ENCODE results near the gene TCAIM.
"Not testable (repeated sequence)": the region's sequence is repeated elsewhere in the genome, so short reads cannot be mapped to it uniquely, and the experiment has no call there.

TCAIM gene

GRCh38 chr3:44338010-44338827 is at the start of gene TCAIM:
Gene TCAIM (plus strand): TSS chr3:44338766. CDS start chr3:44354783, 16,017 bp downstream.
- peak; percentile 88 for DNase-seq

DNA sequence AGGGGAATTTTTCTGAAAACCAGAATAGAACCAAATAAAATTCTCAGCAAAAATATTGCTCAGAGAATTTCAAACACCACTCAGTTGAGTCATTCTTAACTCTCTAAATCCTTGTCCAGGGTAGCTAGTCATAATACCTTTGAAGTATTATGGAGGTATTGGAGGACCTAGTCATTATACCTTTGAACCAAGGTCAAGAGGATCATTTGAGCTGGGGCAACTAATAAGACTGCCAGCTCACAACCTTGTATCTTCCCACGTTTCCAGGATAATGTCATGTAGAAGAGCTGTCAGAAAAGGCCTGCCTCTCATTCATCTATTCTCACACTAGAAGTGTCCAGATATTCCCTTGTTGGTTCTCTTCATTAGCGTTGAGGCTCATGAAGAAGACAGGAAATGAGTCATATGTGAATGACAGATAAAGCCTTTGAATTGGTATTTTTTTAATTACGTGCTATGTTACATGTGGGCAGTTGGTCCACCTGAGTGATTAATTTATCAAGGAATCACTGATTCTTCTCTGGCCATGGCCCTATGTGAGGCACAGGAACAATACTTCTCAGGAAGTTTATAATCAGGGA is 48.6 kb upstream of the TCAIM start:
- no peak for DNase-seq

- no peak for DNase-seq
Measured at GRCh38 chr3:44292276-44292675, 46.3 kb upstream of the TCAIM start.

DNA sequence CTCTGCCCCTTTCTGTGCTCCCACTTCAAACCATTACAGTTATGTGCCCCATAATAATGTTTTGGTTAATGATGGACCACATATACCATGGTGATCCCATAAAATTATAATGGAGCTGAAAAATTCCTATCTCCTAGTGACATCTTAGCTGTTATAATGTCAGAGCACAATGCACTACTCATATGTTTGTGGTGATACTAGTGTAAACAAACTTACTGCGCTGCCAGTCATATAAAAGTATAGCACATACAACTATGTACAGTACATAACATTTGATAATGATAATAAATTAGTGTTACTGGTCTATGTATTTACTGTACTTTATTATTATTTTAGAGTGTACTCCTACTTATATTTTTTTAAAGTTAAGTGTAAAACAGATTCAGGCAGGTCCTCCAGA is 45.6 kb upstream of the TCAIM start:
- no peak for DNase-seq

DNA sequence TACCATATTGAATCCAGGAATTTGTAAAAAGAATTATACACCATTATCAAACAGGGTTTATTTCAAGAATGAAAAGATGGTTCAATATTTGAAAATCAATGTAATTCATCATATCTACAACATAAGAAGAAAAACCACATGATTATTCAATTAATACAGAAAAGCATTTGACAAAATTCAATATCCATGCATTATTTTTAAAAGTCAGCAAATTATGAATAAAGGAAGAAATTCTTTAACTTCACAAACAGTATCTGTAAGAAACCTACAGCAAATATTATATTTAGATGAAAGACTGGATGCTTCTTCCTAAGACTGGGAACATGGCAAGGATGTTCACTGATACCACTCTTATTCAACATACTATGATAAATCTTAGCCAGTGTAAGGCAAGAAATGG is 41.3 kb upstream of the TCAIM start:
- DNase-seq = no peak

DNA sequence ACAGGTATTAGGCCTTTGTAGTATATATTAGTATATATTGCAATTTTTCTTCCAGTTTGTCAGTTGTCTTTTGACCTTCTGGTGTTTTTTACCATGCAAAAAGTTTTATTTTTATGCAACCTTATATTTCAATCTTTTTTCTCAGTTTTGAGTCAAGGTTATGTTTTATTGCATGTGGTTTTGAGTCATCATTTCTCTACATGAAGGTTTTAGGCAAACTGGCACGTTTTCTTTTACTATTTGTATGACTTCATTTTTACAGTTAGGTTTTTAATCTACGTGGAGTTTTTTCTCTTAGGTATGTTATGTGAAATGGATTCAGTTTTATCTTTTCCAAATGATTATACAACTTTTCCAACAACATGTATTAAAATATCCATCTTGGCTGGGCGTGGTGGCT is 36.8 kb upstream of the TCAIM start:
- no peak for DNase-seq

DNA sequence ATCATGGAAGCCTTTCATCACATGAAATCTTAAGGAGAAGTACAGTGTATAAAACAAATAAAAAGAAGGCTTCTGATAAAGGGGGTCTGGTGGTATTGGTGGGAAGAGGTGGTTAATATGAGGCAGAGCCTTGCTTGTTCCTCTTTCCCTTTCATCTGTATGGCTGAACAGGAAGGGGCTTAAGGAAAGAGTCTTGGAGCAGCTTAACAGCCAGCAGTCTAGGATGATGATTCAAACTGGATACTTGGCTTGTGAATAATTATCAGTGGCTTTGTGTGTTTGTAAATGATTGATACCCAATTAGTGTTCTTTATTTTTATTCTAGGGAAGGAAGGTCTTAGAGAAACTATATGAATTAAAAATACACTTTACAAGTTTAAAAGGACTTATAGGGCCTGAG is 29.1 kb upstream of the TCAIM start:
- DNase-seq = no peak

DNA sequence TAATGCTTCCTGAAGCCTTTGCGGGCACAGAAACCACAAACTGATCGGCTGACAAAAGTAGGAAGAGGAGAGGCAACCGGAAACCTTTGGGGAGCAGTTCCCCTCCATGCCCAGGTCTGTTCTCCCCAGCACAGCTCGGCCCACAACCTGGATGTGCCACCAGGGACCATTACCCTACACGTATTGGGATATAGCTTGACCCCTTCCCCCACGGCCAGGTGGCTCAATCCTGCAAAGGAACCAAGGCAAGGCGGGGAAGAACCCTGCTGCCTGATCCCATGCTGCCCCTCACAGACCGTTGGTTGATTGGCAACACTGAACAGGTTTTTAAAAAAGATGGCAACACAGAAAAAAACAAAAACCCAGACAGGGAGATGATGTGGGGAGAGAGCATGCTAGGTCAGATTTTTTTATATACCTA is 19.7 kb upstream of the TCAIM start:
- DNase-seq = no peak

DNA sequence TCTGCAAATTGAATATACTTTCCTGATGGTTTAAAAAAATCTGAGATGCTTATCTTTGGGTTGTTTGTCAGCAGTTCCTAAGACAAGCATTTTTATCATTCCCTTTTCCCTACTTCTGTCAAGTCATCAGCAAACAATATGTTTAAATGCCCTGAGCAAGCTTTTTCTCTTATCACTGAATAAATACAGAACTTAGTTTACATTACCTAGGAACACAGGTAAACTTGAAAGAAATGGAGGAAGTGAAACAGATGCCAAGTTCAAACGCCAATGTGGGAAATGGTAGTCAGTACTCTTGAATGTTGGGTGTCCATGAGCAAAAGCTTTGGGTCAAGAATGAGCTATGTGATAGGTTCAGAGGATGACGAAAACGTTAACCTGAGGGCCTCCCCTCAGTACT is 17.2 kb upstream of the TCAIM start:
- no peak for DNase-seq

DNA sequence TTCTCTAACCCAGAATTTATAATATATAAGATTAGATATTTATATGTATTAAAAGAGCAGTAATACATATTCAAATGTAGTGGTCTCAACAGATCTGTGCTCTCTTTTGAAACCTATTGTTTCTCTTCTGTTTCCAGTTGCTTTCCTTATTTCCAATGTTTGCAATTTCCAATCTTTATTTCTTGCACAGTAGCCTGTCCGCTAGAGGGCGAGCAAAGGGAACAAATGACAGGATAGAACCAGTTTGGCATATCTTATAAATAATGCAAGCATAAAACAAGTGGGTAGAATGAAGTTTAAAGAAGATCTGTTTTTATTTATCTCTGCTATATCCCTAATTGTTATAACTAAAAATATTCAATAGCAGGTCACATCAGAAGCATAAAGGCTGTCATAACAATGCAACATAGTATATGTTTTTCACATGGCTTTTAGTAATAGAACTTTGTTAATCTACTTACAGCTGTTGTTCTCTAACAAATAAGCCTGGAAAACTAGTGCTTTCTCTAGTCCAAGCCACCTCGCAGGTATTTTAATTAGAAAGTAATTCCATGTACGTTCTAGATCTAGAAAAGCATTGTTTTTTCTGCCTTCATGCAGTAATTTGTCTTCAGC is 15.1 kb upstream of the TCAIM start:
- peak; percentile 52 for DNase-seq

- DNase-seq = no peak
Measured at GRCh38 chr3:44324584-44324983, 14.0 kb upstream of the TCAIM start.

DNA sequence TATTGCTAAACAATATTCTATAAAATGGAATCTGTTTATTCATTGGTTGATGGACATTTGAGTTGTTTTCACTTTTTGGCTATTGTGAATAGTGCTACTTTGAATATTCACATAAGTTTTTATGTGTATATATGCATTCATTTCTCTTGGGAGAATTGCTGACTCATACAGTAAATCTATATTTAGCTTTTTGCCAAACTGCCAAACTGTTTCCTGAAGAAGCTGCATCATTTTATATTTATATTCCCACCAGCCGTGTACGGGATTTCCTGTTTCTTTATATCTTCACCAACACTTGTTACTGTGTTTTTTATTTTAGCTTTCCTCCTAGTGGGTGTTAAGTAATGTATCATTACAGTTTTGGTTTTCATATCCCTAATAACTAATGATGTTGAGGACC is 12.5 kb upstream of the TCAIM start:
- DNase-seq = no peak

- DNase-seq = no peak
Measured at GRCh38 chr3:44326515-44326914, 12.1 kb upstream of the TCAIM start.

- no peak for DNase-seq
Measured at GRCh38 chr3:44329946-44330345, 8.6 kb upstream of the TCAIM start.

- DNase-seq = no peak
Measured at GRCh38 chr3:44330444-44330843, 8.1 kb upstream of the TCAIM start.

DNA sequence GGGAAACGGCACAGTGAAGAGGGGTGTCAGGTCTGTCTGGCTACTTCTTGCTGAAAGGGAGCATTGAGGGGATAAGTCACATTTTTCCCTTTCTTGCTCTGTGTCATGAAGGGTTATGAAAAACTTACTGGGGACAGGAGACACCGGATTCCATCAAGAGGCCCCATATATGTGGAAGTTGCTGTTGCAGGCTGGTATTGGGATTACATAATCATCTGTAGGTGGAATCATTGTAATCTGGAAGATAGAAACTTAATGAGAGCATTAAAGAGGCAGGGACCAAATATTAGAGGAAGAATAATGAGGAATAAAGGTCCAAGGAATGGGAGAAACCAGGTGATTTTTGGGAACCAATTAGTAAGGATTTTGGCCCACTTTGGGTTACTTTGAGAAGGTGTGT is 4.2 kb upstream of the TCAIM start:
- no peak for DNase-seq

- no peak for DNase-seq
Measured at GRCh38 chr3:44337248-44337785, 1.2 kb upstream of the TCAIM start.

DNA sequence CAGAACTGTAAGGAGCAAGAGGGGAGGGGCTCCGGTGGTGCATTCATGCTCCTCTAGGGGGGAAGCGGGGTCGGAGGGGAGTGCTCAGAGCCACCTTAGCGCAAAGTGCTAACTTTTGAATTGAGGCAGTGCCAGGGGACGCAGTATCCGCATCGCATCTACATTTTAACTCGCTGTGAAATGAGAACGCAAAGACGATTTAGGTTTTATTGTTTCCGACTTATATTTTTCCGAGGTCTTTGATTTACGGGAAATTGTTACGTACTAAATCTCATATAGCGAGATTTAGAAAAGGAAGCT is 212 bp downstream of the TCAIM start:
- DNase-seq = no peak

- DNase-seq = no peak
Measured at GRCh38 chr3:44339181-44340057, 853 bp downstream of the TCAIM start.

DNA sequence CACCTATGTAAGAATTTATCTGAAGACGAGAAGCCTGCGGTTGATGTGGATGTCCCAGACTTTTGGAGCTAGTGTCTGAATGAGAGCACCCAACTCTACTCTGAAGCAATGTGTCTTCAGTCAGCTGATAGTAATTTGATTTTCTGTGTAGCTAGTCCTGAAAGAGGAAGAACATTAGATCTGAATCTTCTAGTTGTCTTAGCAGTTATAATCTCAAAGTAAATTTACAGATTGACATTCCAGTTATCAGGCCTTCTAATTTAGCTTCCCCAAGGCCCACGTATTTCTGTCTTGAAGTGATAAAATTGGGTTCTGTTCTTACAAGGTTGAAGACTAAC is 1.5 kb downstream of the TCAIM start:
- no peak for DNase-seq

- no peak for DNase-seq
Measured at GRCh38 chr3:44342176-44342790, 3.7 kb downstream of the TCAIM start.

DNA sequence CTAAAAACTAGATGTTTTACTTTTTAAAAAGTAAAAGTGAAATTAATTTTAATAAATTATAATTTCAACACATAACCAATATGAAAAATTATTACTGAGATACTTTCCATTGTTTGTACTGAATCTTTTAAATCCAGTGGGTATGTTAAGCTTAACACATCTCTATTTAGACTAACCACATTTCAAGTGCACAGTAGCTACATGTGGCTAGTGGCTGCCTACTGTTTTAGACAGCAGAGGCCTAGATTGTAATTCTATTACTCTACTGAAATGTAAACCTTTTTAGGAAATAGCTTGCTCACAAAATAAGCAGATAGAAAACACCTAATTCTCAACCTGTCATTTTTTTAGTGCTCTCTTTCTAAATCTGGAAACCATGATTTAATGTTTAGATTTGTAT is 4.9 kb downstream of the TCAIM start:
- no peak for DNase-seq

- DNase-seq = not testable (repeated sequence)
Measured at GRCh38 chr3:44346590-44346989, 8.0 kb downstream of the TCAIM start.
